HL-60 (cell line): ENCODE data around the gene ERBB4.

Source experiments
- CTCF ChIP-seq: IDR thresholded peaks from one replicate; pipeline ENCODE4 v1.5.1; 2011; ENCODE audit warnings: low read length, control low read depth, inconsistent platforms; ENCODE audit not compliant: insufficient read depth
- GABPA ChIP-seq: IDR thresholded peaks from 2 replicates; pipeline ENCODE4 v1.6.1; 2012; ENCODE audit warnings: low read depth
- POLR2AphosphoS5 ChIP-seq: IDR thresholded peaks from 2 replicates; pipeline ENCODE4 v1.6.1; 2012; ENCODE audit warnings: low read depth
- TF ChIP-seq, protein P1 (sequence below): IDR thresholded peaks from 2 replicates; pipeline ENCODE4 v1.6.1; 2012; ENCODE audit warnings: low read depth; ENCODE audit not compliant: insufficient replicate concordance

GRCh38 chr2:211730215-211730614 lies 808.4 kb downstream of the ERBB4 start:
- TF ChIP-seq POLR2AphosphoS5 (no peak), CTCF (no peak), GABPA (no peak)
- TF ChIP-seq, protein P1, sequence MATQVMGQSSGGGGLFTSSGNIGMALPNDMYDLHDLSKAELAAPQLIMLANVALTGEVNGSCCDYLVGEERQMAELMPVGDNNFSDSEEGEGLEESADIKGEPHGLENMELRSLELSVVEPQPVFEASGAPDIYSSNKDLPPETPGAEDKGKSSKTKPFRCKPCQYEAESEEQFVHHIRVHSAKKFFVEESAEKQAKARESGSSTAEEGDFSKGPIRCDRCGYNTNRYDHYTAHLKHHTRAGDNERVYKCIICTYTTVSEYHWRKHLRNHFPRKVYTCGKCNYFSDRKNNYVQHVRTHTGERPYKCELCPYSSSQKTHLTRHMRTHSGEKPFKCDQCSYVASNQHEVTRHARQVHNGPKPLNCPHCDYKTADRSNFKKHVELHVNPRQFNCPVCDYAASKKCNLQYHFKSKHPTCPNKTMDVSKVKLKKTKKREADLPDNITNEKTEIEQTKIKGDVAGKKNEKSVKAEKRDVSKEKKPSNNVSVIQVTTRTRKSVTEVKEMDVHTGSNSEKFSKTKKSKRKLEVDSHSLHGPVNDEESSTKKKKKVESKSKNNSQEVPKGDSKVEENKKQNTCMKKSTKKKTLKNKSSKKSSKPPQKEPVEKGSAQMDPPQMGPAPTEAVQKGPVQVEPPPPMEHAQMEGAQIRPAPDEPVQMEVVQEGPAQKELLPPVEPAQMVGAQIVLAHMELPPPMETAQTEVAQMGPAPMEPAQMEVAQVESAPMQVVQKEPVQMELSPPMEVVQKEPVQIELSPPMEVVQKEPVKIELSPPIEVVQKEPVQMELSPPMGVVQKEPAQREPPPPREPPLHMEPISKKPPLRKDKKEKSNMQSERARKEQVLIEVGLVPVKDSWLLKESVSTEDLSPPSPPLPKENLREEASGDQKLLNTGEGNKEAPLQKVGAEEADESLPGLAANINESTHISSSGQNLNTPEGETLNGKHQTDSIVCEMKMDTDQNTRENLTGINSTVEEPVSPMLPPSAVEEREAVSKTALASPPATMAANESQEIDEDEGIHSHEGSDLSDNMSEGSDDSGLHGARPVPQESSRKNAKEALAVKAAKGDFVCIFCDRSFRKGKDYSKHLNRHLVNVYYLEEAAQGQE = no peak
